Astrocyte (in vitro differentiated cells and primary cell): Measurements from ENCODE around the gene SSBP3. TPM values are rescaled to one million over a fixed set of nuclear protein-coding genes. Genes with fewer than 3 reads are reported as not detected.

Experiments
- DNase-seq: peaks from one replicate; pipeline ENCODE4 v3.0.0-alpha.2; 2010; ENCODE audit warnings: low read depth
- FAIRE-seq: peaks from 2 replicates; lab custom pipeline; 2011; peaks lifted over from hg19 to GRCh38; lab: Jason Lieb, UNC
- H2AFZ ChIP-seq: 2 replicates; pipeline ENCODE4 v1.6.0; 2012; ENCODE audit warnings: low read depth, low read length, inconsistent platforms
- H3K27ac ChIP-seq: 2 replicates; pipeline ENCODE4 v1.5.1; 2011; ENCODE audit warnings: low read depth, low read length, inconsistent platforms
- H3K27me3 ChIP-seq: 2 replicates; pipeline ENCODE4 v1.6.0; 2011; ENCODE audit warnings: low read length, inconsistent platforms; ENCODE audit not compliant: insufficient read depth
- H3K36me3 ChIP-seq: 2 replicates; pipeline ENCODE4 v1.5.1; 2011; ENCODE audit warnings: low read length, inconsistent platforms; ENCODE audit not compliant: insufficient read depth
- H3K4me1 ChIP-seq: 2 replicates; pipeline ENCODE4 v1.5.1; 2011; ENCODE audit warnings: low read length, inconsistent platforms; ENCODE audit not compliant: insufficient read depth
- H3K4me2 ChIP-seq: 2 replicates; pipeline ENCODE4 v1.6.0; 2012; ENCODE audit warnings: low read length, inconsistent platforms
- H3K4me3 ChIP-seq: 2 replicates; pipeline ENCODE4 v1.5.1; 2011; ENCODE audit warnings: low read depth, mild to moderate bottlenecking, low read length, inconsistent platforms; ENCODE audit not compliant: insufficient read depth
- H3K79me2 ChIP-seq: 2 replicates; pipeline ENCODE4 v1.6.0; 2012; ENCODE audit warnings: mild to moderate bottlenecking, low read length, inconsistent platforms; ENCODE audit not compliant: insufficient read depth
- H3K9ac ChIP-seq: 2 replicates; pipeline ENCODE4 v1.6.0; 2012; ENCODE audit warnings: mild to moderate bottlenecking, low read length, inconsistent platforms
- H3K9me3 ChIP-seq: 2 replicates; pipeline ENCODE4 v1.5.1; 2012; ENCODE audit warnings: low read depth, mild to moderate bottlenecking, low read length, inconsistent platforms; ENCODE audit not compliant: insufficient read depth
- H4K20me1 ChIP-seq: 2 replicates; pipeline ENCODE4 v1.6.0; 2012; ENCODE audit warnings: low read length, inconsistent platforms; ENCODE audit not compliant: insufficient read depth
- H3K27ac Mint-ChIP-seq: one replicate; pipeline ENCODE4 v1.8.0; 2021; ENCODE audit warnings: mild to moderate bottlenecking, mixed read lengths; ENCODE audit not compliant: unreplicated experiment
- H3K27me3 Mint-ChIP-seq: one replicate; pipeline ENCODE4 v1.8.0; 2021; ENCODE audit warnings: low read depth, mixed read lengths; ENCODE audit not compliant: unreplicated experiment
- H3K36me3 Mint-ChIP-seq: one replicate; pipeline ENCODE4 v1.8.0; 2021; ENCODE audit warnings: low read depth, mixed read lengths; ENCODE audit not compliant: unreplicated experiment
- H3K4me1 Mint-ChIP-seq: one replicate; pipeline ENCODE4 v1.8.0; 2021; ENCODE audit warnings: low read depth, mixed read lengths; ENCODE audit not compliant: unreplicated experiment
- H3K4me3 Mint-ChIP-seq: one replicate; pipeline ENCODE4 v1.8.0; 2021; ENCODE audit warnings: mild to moderate bottlenecking, moderate library complexity, mixed read lengths; ENCODE audit not compliant: unreplicated experiment
- H3K9me3 Mint-ChIP-seq: one replicate; pipeline ENCODE4 v1.8.0; 2021; ENCODE audit warnings: mild to moderate bottlenecking, mixed read lengths; ENCODE audit not compliant: unreplicated experiment
- EZH2 ChIP-seq: IDR thresholded peaks from 2 replicates; pipeline ENCODE4 v1.6.1; 2012; ENCODE audit warnings: mild to moderate bottlenecking, low read length, inconsistent platforms; ENCODE audit not compliant: insufficient read depth
- total RNA-seq: library from RNA; stranded (reverse); gene quantifications from 2 replicates; pipeline ENCODE4 v1.2.1, GENCODE V29; 2021
- TF ChIP-seq, protein P1 (sequence below): IDR thresholded peaks from 2 replicates; pipeline ENCODE4 v1.5.1; 2011; ENCODE audit warnings: low read depth, mild to moderate bottlenecking, inconsistent platforms, low read length, moderate library complexity; ENCODE audit not compliant: insufficient read depth

SSBP3 gene
- total RNA-seq, 1 donor from 2014 or later = 89.8 TPM

DNA sequence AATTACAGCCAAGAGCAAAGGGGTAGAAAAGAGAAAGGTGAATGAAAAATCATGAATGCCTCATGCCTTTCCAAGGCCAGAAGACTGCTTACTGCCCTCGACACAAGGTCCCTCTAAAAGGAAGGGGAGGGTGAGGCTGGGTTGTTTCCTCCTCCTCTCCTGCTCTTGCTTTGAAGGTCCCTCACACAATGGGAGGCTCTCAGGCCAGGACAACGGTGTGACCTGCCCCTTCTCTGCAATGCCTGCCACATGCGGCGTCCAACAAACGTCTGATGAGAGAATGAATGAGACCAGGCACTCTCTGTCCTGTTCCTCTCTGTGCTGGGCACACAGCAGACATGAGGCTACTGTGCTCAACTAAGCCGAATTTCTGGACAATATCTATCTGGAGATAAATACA, 51.3 kb downstream of the SSBP3 start:
- Histone ChIP-seq H3K79me2 (peaks cover 39% of the 10 kb centered on the region), H3K4me2 (no peak overlapping the region), H3K4me1 (no peaks in the 10 kb centered on the region), H3K27me3 (no peaks in the 10 kb centered on the region), H3K9ac (no peak overlapping the region), H3K36me3 (no peaks in the 10 kb centered on the region), H3K27ac (no peak overlapping the region), H2AFZ (no peak overlapping the region), H3K9me3 (no peaks in the 10 kb centered on the region), H4K20me1 (peaks cover 96% of the 10 kb centered on the region), H3K4me3 (no peak overlapping the region)
- peaks cover 20% of the 10 kb centered on the region for H3K36me3 Mint-ChIP-seq
- no peak overlapping the region for H3K4me3 Mint-ChIP-seq
- H3K27me3 Mint-ChIP-seq = no peaks in the 10 kb centered on the region
- peaks cover 56% of the 10 kb centered on the region for H3K4me1 Mint-ChIP-seq
- no peaks in the 10 kb centered on the region for H3K9me3 Mint-ChIP-seq
- TF ChIP-seq, protein P1, sequence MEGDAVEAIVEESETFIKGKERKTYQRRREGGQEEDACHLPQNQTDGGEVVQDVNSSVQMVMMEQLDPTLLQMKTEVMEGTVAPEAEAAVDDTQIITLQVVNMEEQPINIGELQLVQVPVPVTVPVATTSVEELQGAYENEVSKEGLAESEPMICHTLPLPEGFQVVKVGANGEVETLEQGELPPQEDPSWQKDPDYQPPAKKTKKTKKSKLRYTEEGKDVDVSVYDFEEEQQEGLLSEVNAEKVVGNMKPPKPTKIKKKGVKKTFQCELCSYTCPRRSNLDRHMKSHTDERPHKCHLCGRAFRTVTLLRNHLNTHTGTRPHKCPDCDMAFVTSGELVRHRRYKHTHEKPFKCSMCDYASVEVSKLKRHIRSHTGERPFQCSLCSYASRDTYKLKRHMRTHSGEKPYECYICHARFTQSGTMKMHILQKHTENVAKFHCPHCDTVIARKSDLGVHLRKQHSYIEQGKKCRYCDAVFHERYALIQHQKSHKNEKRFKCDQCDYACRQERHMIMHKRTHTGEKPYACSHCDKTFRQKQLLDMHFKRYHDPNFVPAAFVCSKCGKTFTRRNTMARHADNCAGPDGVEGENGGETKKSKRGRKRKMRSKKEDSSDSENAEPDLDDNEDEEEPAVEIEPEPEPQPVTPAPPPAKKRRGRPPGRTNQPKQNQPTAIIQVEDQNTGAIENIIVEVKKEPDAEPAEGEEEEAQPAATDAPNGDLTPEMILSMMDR = no peak
- no peak for TF ChIP-seq EZH2
- H3K27ac Mint-ChIP-seq = no peak overlapping the region
- FAIRE-seq (no peak), DNase-seq (no peak)

DNA sequence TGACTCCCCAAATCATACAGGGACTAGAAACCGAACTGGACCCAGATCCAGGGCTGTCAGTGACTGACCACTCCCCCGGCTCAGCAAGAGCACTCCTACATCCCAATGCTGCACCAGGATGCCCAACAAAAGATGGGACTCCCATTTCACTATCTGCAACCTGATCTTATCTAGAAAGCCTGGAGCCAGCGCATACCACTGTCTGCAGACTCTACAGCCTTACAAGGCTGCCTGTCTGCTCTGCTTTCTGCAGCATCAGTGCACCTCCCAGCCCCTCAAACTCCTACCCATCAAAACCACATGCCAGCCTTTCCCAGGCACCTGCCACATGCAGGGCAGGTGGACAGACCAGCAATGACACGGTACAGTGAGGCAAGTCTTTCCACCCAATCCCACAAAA, 52.2 kb downstream of the SSBP3 start:
- H3K9me3 Mint-ChIP-seq = no peaks in the 10 kb centered on the region
- no peak for DNase-seq
- Histone ChIP-seq H3K79me2 (peaks cover 40% of the 10 kb centered on the region), H3K27me3 (no peaks in the 10 kb centered on the region), H3K36me3 (no peaks in the 10 kb centered on the region), H3K9me3 (no peaks in the 10 kb centered on the region), H3K9ac (no peak overlapping the region), H3K4me1 (no peaks in the 10 kb centered on the region), H3K4me3 (no peak overlapping the region), H3K4me2 (no peak overlapping the region), H4K20me1 (peaks cover 96% of the 10 kb centered on the region), H3K27ac (no peak overlapping the region), H2AFZ (no peak overlapping the region)
- no peak overlapping the region for H3K27ac Mint-ChIP-seq
- TF ChIP-seq, protein P1 = no peak
- TF ChIP-seq EZH2 = no peak
- peaks cover 21% of the 10 kb centered on the region for H3K36me3 Mint-ChIP-seq
- H3K27me3 Mint-ChIP-seq = no peaks in the 10 kb centered on the region
- H3K4me3 Mint-ChIP-seq = no peak overlapping the region
- FAIRE-seq = no peak
- peaks cover 52% of the 10 kb centered on the region for H3K4me1 Mint-ChIP-seq

DNA sequence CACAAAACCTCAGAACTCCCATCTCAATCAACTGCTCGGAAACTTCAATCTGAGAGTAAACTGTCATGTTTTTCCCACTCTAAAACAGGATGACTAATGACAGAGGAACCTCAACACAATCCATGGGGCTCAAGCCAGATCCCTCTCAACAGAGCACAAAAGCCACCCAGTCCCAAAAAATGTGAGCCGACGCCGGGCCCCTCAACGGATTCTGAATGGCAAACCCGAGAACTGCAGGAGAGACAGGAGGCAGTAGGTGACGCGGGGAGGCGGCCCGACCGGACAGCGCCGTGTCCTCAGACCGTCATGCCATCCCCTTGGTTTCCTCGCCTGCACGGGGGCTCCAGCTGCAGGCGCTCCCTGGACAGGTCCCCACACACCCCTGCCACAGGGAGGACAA, 53.4 kb downstream of the SSBP3 start:
- Mint-ChIP-seq H3K36me3 (peaks cover 18% of the 10 kb centered on the region), H3K4me1 (peaks cover 54% of the 10 kb centered on the region), H3K27ac (peak overlapping the region; percentile 77), H3K27me3 (no peaks in the 10 kb centered on the region), H3K4me3 (no peak overlapping the region), H3K9me3 (no peaks in the 10 kb centered on the region)
- no peak overlapping the region for H3K4me3 ChIP-seq
- H3K9me3 ChIP-seq = no peaks in the 10 kb centered on the region
- no peaks in the 10 kb centered on the region for H3K27me3 ChIP-seq
- DNase-seq (no peak), FAIRE-seq (no peak)
- peaks cover 94% of the 10 kb centered on the region for H4K20me1 ChIP-seq
- no peak overlapping the region for H3K4me2 ChIP-seq
- no peaks in the 10 kb centered on the region for H3K36me3 ChIP-seq
- TF ChIP-seq EZH2 = no peak
- TF ChIP-seq, protein P1 = no peak
- H3K4me1 ChIP-seq = no peaks in the 10 kb centered on the region
- H3K79me2 ChIP-seq = peaks cover 44% of the 10 kb centered on the region
- H2AFZ ChIP-seq = no peak overlapping the region
- H3K9ac ChIP-seq = no peak overlapping the region
- H3K27ac ChIP-seq = no peak overlapping the region
